ENCODE results near the gene ULBP1.

GRCh38 chr6:150008588-150008987 lies 44.8 kb downstream of the ULBP1 start:
- TF ChIP-seq CTCF (IDR thresholded peaks at IDR 0.05) (no peak), POLR2A (IDR thresholded peaks at IDR 0.05) (no peak)
